Neutrophil (primary cell): ENCODE results near the gene DPH6.

Experiments used
- H3K27ac ChIP-seq: fragments of 200-600 bp; sonication (generic); 2 replicates; pipeline ENCODE4 v1.5.1; 2016; ENCODE audit warnings: mild to moderate bottlenecking, moderate library complexity
- H3K27me3 ChIP-seq: fragments of 200-600 bp; sonication (generic); 2 replicates; pipeline ENCODE4 v1.6.0; 2016; ENCODE audit warnings: mild to moderate bottlenecking
- H3K36me3 ChIP-seq: fragments of 200-600 bp; sonication (generic); 2 replicates; pipeline ENCODE4 v1.5.1; 2017
- H3K4me1 ChIP-seq, 2 experiments: fragments of 200-600 bp in 1 of 2; sonication (generic) in 1 of 2; 1 replicate in 1 of 2; 2 replicates in 1 of 2; pipeline versions ENCODE4 v1.5.1 to v1.6.1; 2013 to 2016; ENCODE audit warnings: low read depth in 1 of 2, low read length in 1 of 2, mild to moderate bottlenecking in 1 of 2, moderate library complexity in 1 of 2; ENCODE audit not compliant: control insufficient read depth in 1 of 2, insufficient read depth in 1 of 2
- H3K4me3 ChIP-seq, 2 experiments: fragments of 200-600 bp in 1 of 2; sonication (generic) in 1 of 2; 1 replicate in 1 of 2; 2 replicates in 1 of 2; pipeline ENCODE4 v1.5.1; 2013 to 2016; ENCODE audit warnings: low read depth in 1 of 2, low read length in 1 of 2, mild to moderate bottlenecking in 1 of 2, moderate library complexity in 1 of 2
- H3K9me3 ChIP-seq: fragments of 200-600 bp; sonication (generic); 2 replicates; pipeline ENCODE4 v1.5.1; 2016
- TF ChIP-seq, protein P1 (sequence below): fragments of 200-600 bp; sonication (generic); IDR thresholded peaks from 2 replicates; pipeline ENCODE4 v1.5.1; 2016; ENCODE audit warnings: antibody characterized with exemption

Gene DPH6

DNA sequence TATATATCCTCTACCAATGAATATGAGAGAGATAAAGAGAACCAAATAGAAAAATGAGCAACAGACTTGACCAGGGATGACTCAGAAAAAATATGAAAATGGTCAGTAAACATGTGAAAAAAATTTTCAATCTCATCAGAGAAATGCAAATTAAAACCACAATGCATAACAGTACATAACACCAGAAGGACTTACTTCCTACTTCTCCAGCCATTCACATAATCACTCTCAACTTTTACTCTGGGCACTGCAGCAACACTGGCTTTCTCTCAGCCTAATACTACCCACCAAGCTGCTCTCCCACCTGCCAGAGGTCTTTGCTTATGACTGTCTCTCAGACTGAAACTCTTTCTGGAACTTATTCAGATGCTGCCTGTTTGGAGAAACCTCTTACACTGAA, 49.4 kb downstream of the DPH6 start:
- TF ChIP-seq, protein P1, sequence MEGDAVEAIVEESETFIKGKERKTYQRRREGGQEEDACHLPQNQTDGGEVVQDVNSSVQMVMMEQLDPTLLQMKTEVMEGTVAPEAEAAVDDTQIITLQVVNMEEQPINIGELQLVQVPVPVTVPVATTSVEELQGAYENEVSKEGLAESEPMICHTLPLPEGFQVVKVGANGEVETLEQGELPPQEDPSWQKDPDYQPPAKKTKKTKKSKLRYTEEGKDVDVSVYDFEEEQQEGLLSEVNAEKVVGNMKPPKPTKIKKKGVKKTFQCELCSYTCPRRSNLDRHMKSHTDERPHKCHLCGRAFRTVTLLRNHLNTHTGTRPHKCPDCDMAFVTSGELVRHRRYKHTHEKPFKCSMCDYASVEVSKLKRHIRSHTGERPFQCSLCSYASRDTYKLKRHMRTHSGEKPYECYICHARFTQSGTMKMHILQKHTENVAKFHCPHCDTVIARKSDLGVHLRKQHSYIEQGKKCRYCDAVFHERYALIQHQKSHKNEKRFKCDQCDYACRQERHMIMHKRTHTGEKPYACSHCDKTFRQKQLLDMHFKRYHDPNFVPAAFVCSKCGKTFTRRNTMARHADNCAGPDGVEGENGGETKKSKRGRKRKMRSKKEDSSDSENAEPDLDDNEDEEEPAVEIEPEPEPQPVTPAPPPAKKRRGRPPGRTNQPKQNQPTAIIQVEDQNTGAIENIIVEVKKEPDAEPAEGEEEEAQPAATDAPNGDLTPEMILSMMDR: no peak
- H3K9me3 ChIP-seq: no peaks in the 10 kb centered on the region
- no peak overlapping the region for H3K27ac ChIP-seq

DNA sequence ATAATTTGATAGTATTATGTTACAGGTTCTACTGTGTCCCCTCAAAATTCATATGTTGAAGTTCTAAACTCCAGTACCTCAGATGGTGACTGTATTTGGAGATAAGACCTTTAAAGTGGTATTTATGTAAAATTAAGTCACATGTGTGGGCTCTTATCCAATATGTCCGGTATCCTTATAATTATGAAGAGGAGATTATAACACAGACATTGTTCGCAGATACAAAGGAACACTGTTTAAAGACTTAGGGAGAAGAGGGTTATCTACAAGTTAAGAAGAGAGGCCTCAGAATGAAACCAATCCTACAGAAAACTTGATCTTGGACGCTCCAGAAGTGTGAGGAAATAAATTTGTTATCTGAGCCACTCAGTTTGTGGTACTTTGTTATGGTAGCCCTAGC, 50.9 kb downstream of the DPH6 start:
- H3K27ac ChIP-seq: no peak overlapping the region

More for the DNA sequence above, 49.4 kb downstream of the DPH6 start:
- no peaks in the 10 kb centered on the region for H3K36me3 ChIP-seq
- no peaks in the 10 kb centered on the region for H3K4me1 ChIP-seq
- no peak overlapping the region for H3K4me3 ChIP-seq
- no peaks in the 10 kb centered on the region for H3K27me3 ChIP-seq

DNA sequence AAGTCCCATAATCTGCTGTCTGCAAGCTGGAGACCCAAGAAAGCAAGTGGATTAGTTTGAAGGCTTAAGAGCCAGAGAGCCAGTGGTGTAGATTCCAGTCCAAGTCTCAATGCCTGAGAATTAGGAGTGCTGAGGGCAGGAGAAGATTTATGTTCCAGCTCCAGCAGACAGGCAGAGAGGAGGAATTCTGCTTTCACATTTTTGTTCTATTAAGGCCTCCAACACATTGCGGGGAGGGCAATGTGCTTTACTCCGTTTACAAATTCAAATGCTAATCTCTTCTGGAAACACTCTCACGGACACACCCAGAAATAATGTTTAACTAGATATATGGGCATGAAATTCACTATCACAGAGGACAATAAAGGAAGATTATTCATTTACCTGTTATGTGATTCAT, 54.0 kb downstream of the DPH6 start:
- Histone ChIP-seq H3K9me3 (no peaks in the 10 kb centered on the region), H3K27me3 (no peaks in the 10 kb centered on the region)
- TF ChIP-seq, protein P1: no peak

More for the DNA sequence above, 50.9 kb downstream of the DPH6 start:
- Histone ChIP-seq H3K4me1 (no peaks in the 10 kb centered on the region), H3K4me3 (no peak overlapping the region), H3K9me3 (no peaks in the 10 kb centered on the region), H3K36me3 (no peaks in the 10 kb centered on the region), H3K27me3 (no peaks in the 10 kb centered on the region)
- TF ChIP-seq, protein P1: no peak

DNA sequence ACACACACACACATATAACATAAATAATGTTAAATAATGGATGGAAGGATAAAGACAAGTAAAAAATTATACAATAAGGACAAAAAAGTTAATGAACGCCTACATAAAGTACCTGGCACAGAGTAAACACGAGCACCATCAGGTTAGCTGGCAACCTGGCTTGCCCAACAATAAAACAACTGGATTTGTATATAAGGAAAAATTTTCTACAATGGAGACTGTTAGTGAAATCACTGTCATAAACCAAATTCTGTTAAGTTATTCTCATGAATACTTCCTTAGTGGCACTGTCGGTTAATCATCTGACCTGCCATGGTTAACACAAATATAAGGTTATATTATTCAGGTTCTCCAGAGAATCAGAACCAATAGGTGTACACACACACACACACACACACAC, 54.8 kb downstream of the DPH6 start:
- H3K27ac ChIP-seq: no peak overlapping the region
- TF ChIP-seq, protein P1: no peak
- H3K9me3 ChIP-seq: peaks cover 2% of the 10 kb centered on the region
- H3K4me1 ChIP-seq: no peaks in the 10 kb centered on the region
- no peaks in the 10 kb centered on the region for H3K36me3 ChIP-seq
- H3K4me3 ChIP-seq: no peak overlapping the region
- H3K27me3 ChIP-seq: no peaks in the 10 kb centered on the region

More for the DNA sequence above, 54.0 kb downstream of the DPH6 start:
- Histone ChIP-seq H3K4me1 (no peaks in the 10 kb centered on the region), H3K4me3 (no peak overlapping the region), H3K36me3 (no peaks in the 10 kb centered on the region), H3K27ac (no peak overlapping the region)

DNA sequence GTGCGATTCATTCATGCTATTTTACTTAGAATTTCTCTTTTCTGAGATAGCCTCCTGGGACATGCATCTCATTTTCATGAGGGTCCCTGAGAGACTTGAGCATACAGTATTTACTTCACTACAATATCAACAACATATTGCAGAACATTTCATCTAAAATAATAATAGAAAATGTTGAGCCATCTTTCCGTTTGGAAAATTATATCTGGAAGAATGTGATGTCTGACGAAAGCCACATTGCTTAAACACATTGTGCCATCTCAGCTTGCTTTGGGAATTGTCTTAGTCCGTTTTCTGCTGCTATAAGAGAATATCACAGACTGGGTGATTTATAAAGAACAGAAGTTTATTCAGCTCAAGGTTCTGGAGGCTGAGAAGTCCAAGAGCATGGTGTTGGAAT, 55.5 kb downstream of the DPH6 start:
- TF ChIP-seq, protein P1: no peak
- H3K4me1 ChIP-seq: no peaks in the 10 kb centered on the region
- no peak overlapping the region for H3K27ac ChIP-seq
- H3K36me3 ChIP-seq: no peaks in the 10 kb centered on the region
- no peaks in the 10 kb centered on the region for H3K27me3 ChIP-seq
- peaks cover 2% of the 10 kb centered on the region for H3K9me3 ChIP-seq
- H3K4me3 ChIP-seq: no peak overlapping the region

DNA sequence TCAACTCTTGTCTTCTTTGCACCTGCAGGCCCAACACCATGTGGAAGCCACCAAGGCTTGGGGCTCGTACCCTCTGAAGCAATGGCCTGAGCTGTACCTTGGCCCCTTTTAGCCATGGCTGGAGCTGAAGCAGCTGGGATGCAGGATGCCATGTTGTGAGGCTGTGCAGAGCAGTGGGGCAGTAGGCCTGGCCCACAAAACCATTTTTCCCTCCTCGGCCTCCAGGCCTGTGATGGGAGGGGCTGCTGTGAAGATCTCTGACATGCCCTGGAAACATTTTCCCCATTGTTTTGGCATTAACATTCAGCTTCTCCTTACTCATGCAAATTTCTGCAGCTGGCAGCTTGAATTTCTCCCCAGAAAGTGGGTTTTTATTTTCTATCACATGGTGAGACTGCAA, 58.5 kb downstream of the DPH6 start:
- H3K9me3 ChIP-seq: peaks cover 2% of the 10 kb centered on the region
- no peak overlapping the region for H3K27ac ChIP-seq
- no peak overlapping the region for H3K4me3 ChIP-seq
- TF ChIP-seq, protein P1: no peak
- no peaks in the 10 kb centered on the region for H3K27me3 ChIP-seq
- no peaks in the 10 kb centered on the region for H3K36me3 ChIP-seq
- peaks cover 4 to 9% of the 10 kb centered on the region in 2 experiments for H3K4me1 ChIP-seq
